Eye (tissue), 1 donor: ENCODE data around the gene BORCS8.
"Not testable (repeated sequence)": the region's sequence is repeated elsewhere in the genome, so short reads cannot be mapped to it uniquely, and the experiment has no call there.

Experiments used
- DNase-seq: peaks from one replicate; pipeline ENCODE4 v3.0.0-alpha.2; 2015

BORCS8 gene

DNA sequence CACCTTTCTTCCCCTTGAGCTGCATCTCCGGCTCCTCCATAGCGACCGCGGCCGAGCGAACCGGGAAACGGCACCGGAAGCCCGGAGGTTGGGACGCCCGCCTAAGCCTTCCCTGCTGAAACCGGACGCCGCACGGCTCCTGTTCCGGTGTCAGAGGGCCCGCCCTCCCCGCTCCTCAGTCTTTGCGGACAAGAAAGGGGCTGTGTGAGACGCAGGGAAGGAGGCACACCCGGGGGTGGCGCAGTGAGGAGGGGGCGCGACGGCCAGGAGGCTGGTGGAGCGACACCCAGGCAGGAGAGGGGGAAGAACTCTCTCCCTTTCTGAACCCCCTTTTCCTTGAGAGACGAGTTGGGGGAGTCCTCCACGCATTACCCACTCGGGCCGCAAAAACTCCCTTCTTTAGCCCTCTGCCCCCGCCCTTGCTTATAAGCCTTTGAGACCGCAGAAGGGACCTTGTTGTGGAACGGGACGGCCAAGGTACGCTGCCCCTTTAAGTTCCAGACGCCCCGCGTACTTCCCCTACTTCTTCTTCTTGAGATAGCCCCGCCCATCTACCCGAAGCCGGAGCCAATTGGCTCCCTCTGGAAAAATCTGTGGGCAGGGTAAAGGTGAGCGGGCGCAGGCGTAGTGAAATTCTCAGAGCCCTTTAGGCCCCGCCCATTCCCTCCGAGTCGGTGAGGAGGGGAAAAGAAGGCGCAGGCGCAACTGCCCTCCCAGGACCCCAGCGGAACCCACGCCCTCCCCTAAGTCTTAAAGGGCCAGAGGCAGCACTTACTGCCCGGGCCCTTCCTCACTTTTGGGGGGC, at the start of gene BORCS8, which contains the start of gene RFXANK:
TSS of gene BORCS8 (minus strand) at position 75 of the 805 bp plus-strand sequence. CDS start at position 40, 35 bp downstream.
TSS of gene RFXANK (plus strand) at position 181 of the 805 bp plus-strand sequence. CDS start 1,689 bp downstream, outside the sequence.
- peak; percentile 100 for DNase-seq

DNA sequence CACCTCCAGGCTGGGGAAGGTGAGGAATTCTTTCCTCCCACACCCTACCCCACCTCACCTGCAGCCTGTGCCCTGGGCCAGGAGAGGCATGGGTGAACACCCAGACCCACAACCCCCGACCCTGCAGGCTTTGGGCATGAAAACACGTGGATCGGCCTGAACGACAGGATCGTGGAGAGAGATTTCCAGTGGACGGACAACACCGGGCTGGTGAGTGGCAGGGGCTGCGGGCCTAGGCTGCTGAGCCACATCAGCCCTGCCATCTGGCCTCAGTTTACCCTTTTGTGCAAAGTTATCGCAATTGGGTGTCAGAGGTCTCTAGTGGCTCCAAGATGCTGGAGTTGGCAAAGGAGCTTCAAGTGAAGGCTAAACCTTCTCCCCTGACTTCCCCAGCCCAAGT, 48.5 kb upstream of the BORCS8 start:
- DNase-seq, result no peak

GRCh38 chr19:19239675-19240074, 47.7 kb upstream of the BORCS8 start:
- DNase-seq, result no peak

GRCh38 chr19:19238126-19238894, 46.4 kb upstream of the BORCS8 start:
- no peak for DNase-seq

DNA sequence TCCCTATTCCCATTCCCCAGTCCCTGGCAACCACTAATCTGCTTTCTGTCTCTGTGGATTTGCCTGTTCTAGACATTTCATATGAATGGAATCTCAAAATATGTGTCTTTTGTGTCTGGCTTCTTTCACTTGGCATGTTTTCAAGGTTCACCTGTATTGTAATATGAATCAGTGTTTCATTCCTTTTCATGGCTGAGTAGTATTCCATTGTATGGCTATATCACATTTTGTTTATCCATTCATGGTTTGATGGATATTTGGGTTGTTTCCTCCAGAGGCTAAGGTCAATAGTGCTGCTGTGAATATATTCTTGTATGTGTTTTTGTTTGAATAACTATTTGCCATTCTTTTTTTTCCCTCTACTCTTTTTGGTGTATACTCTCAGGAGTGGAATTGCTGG, 44.2 kb upstream of the BORCS8 start:
- DNase-seq, result no peak

GRCh38 chr19:19234220-19234816, 42.4 kb upstream of the BORCS8 start:
- DNase-seq, result no peak

DNA sequence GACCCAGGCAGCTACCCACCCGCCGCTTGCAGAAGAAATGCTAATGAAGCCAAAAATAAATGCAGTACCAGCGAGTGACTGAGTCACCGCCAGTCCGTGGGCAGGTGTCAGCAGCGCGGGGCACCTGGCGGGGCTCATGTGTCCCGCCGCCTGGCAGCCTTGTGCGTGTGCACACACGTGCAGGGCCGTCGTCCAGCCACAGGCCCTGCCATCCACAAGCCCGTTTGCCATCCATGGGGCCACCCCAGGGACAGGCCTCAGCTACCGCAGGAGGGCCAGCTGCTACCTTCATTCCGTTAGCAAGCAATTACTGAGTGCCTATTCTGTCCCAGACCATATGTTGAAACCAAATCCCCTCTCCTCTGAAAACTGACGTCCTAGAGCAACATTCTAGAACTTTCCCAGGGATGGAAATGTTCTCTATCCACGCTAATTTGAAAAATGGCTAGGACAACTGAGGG, 40.3 kb upstream of the BORCS8 start:
- DNase-seq, result no peak

DNA sequence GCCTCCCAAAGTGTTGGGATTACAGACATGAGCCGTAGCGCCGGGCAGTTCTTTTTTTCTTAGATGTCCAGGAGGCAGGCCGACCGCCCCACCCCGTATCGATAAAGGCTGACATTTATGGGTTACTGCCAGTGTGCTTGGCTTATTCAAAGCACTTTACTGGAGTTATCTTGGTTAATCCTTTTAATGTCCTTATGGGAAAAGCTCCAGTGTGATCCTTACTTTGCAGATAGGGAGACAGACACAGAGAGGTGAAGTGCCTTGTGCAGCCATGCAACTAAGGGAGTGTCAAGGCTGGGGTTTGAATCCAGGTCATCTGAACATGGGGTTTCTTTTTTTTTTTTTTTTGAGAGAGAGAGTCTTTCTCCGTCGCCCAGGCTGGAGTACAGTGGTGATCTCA, 39.0 kb upstream of the BORCS8 start:
- DNase-seq, result no peak

GRCh38 chr19:19229701-19230100, 37.7 kb upstream of the BORCS8 start:
- no peak for DNase-seq

DNA sequence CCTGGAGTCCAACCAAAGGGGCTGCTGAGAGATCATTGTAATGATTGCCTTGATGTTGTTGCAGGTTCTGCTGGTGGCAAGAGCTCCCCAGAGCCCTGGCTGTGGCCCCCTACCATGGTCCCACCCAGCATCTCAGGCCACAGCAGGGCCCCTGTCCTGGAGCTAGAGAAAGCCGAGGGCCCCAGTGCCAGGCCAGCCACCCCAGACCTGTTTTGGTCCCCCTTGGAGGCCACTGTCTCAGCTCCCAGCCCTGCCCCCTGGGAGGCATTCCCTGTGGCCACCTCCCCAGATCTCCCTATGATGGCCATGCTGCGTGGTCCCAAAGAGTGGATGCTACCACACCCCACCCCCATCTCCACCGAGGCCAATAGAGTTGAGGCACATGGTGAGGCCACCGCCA, 35.3 kb upstream of the BORCS8 start:
- no peak for DNase-seq

DNA sequence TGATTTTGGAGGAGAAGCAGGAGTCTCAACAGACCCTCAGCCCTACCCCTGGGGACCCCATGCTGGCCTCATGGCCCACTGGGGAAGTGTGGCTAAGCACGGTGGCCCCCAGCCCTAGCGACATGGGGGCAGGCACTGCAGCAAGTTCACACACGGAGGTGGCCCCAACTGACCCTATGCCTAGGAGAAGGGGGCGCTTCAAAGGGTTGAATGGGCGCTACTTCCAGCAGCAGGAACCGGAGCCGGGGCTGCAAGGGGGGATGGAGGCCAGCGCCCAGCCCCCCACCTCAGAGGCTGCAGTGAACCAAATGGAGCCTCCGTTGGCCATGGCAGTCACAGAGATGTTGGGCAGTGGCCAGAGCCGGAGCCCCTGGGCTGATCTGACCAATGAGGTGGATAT, 34.7 kb upstream of the BORCS8 start:
- DNase-seq, result no peak

DNA sequence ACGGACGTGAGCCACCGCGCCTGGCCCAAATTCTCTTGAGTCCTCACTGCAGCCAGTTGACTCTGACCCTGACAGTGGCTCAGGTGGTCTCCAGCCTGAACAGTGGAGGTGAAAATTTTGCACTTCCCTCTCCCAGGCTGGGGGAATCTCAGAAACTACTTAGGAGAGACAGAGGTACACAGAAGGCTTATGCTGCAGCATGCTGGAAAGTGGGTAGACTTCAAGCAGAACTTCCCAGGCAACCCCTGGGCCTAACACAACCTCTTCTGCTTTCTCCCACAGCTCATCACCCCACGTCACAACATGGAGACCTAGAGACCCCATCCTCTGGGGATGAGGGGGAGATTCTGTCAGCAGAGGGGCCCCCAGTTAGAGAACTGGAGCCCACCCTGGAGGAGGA, 34.3 kb upstream of the BORCS8 start:
- DNase-seq, result no peak

DNA sequence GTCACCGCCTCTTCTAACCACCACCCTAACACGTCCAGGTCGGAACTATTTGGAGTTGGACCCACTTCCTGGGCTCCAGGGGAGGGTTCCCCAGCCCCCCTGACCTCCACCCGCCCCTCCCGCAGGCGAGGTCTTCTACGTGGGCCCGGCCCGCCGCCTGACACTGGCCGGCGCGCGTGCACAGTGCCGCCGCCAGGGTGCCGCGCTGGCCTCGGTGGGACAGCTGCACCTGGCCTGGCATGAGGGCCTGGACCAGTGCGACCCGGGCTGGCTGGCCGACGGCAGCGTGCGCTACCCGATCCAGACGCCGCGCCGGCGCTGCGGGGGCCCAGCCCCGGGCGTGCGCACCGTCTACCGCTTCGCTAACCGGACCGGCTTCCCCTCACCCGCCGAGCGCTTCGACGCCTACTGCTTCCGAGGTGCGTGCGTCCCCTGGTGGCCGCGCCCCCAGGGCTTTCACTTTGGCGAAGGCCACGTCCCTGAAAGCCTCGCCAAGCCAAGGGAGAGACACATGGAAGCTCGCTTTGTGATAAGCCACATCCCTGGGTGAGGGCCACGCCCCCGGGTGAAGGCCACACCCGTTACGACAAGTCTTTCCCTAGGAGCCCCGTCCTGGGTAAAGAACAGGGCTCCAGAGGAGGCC, 33.0 kb upstream of the BORCS8 start:
- DNase-seq, result peak; percentile 65

GRCh38 chr19:19224150-19224851, 32.3 kb upstream of the BORCS8 start:
- DNase-seq, result no peak

DNA sequence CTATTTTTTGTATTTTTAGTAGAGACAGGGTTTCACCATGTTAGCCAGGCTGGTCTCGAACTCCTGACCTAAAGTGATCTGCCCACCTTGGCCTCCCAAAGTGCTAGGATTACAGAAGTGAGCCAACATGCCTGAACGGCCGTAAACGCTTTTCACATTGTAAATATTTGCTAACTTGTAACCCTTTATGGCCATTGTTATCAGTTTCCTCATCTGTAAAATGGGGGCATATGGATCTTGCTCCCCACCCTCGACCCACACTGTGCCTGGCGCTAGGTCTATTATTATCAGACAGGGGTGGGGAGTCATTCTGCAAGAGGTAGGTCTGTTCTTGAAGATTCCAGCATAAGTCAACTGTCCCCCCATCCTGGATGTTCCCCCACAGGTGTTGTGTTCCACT, 31.7 kb upstream of the BORCS8 start:
- no peak for DNase-seq

GRCh38 chr19:19223060-19223459, 31.1 kb upstream of the BORCS8 start:
- no peak for DNase-seq

DNA sequence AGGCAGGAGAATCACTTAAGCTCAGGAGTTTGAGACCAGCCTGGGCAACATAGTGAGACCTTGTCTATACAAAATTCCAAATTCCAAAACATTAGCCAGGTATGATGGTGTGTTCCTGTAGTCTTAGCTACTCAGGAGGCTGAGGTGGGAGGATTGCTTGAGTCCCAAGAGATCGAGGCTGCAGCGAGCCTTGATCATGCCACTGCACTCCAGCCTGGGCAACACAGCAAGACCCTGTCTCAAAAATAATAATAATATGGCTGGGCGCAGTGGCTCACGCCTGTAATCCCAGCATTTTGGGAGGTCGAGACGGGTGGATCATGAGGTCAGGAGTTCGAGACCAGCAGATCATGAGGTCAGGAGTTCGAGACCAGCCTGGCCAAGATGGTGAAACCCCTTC, 29.0 kb upstream of the BORCS8 start:
- DNase-seq, result not testable (repeated sequence)

DNA sequence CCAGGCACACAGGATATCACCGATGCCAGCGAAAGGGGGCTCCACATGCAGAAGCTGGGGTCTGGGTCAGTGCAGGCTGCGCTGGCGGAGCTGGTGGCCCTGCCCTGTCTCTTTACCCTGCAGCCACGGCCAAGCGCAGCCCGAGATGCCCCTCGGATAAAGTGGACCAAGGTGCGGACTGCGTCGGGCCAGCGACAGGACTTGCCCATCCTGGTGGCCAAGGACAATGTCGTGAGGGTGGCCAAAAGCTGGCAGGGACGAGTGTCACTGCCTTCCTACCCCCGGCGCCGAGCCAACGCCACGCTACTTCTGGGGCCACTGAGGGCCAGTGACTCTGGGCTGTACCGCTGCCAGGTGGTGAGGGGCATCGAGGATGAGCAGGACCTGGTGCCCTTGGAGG, 27.0 kb upstream of the BORCS8 start:
- no peak for DNase-seq

DNA sequence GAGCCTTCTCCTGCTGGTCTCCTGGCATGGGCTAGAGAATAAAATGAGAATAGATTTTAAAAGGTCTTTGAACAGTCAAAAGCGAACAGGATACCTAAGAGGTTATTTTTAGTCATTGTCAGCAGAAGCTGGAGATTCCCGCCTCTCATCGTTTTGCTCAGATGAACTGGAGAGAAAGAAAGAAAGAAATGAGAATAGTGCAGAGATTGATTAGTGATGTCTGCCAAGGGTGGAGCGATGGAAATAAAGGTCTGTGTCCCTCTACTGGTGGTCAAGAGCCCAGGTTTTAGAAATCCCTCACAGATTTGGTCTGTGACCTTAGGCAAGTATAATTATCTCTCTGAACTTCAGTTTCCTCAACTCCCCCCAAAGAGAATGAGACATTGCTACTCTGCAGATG, 25.1 kb upstream of the BORCS8 start:
- no peak for DNase-seq

- no peak for DNase-seq
Observed at GRCh38 chr19:19215792-19216191, 23.8 kb upstream of the BORCS8 start.

GRCh38 chr19:19214892-19215291, 22.9 kb upstream of the BORCS8 start:
- peak; percentile 83 for DNase-seq

- peak; percentile 45 for DNase-seq
Observed at GRCh38 chr19:19214159-19214490, 22.2 kb upstream of the BORCS8 start.
